ENCODE results near the gene B9D1.
A peak's percentile ranks its signal among the peaks of the same experiment; 100 is the strongest.
"Not testable (repeated sequence)": the region's sequence is repeated elsewhere in the genome, so short reads cannot be mapped to it uniquely, and the experiment has no call there.

B9D1 gene

GRCh38 chr17:19353401-19353800 lies 9.1 kb downstream of the B9D1 start:
- not testable (repeated sequence) for DNase-seq

GRCh38 chr17:19348806-19349205 lies 13.7 kb downstream of the B9D1 start:
- no peak for DNase-seq

- DNase-seq, result no peak
These were observed 14.4 kb downstream of the B9D1 start for GRCh38 chr17:19348081-19348650.

GRCh38 chr17:19347323-19348080 lies 15.0 kb downstream of the B9D1 start:
- no peak for DNase-seq

- no peak for DNase-seq
These were observed 15.9 kb downstream of the B9D1 start for GRCh38 chr17:19346351-19347255.

GRCh38 chr17:19345486-19346350 lies 16.8 kb downstream of the B9D1 start:
- DNase-seq, result no peak

GRCh38 chr17:19345067-19345460 lies 17.5 kb downstream of the B9D1 start:
- DNase-seq, result no peak

GRCh38 chr17:19344311-19345066 lies 18.0 kb downstream of the B9D1 start:
- no peak for DNase-seq

GRCh38 chr17:19343671-19344151 lies 18.8 kb downstream of the B9D1 start:
- no peak for DNase-seq

GRCh38 chr17:19343256-19343630 lies 19.3 kb downstream of the B9D1 start:
- DNase-seq, result no peak

GRCh38 chr17:19342611-19343255 lies 19.8 kb downstream of the B9D1 start:
- no peak for DNase-seq

- no peak for DNase-seq
These were observed 20.6 kb downstream of the B9D1 start for GRCh38 chr17:19341641-19342610.

GRCh38 chr17:19341211-19341631 lies 21.3 kb downstream of the B9D1 start:
- no peak for DNase-seq

GRCh38 chr17:19339341-19339815 lies 23.1 kb downstream of the B9D1 start:
- DNase-seq, result no peak

GRCh38 chr17:19338031-19338990 lies 24.2 kb downstream of the B9D1 start:
- DNase-seq, result peak; percentile 81

GRCh38 chr17:19337712-19338023 lies 24.9 kb downstream of the B9D1 start:
- no peak for DNase-seq

- no peak for DNase-seq
These were observed 25.4 kb downstream of the B9D1 start for GRCh38 chr17:19336938-19337711.
